Activated naive CD8-positive, alpha-beta T cell treated with anti-CD3 and anti-CD28 coated beads for 36 hours (primary cell): ENCODE data around the gene CEP104. TPM values are rescaled to one million over a fixed set of nuclear protein-coding genes. Genes with fewer than 3 reads are reported as not detected.
A peak's percentile ranks its signal among the peaks of the same experiment; 100 is the strongest.

ENCODE experiments used
- DNase-seq: peaks from one replicate; pipeline ENCODE4 v3.0.0; 2021
- H3K27ac Mint-ChIP-seq: one replicate; pipeline ENCODE4 v1.8.0; 2022; ENCODE audit warnings: mild to moderate bottlenecking, moderate library complexity, mixed read lengths
- H3K27me3 Mint-ChIP-seq: one replicate; pipeline ENCODE4 v1.8.0; 2022; ENCODE audit warnings: mild to moderate bottlenecking, mixed read lengths
- H3K36me3 Mint-ChIP-seq: one replicate; pipeline ENCODE4 v1.8.0; 2021; ENCODE audit warnings: mild to moderate bottlenecking, mixed read lengths
- H3K4me1 Mint-ChIP-seq: one replicate; pipeline ENCODE4 v1.8.0; 2021; ENCODE audit warnings: mixed read lengths
- H3K4me3 Mint-ChIP-seq: one replicate; pipeline ENCODE4 v1.8.0; 2022; ENCODE audit warnings: mild to moderate bottlenecking, moderate library complexity, mixed read lengths
- H3K9me3 Mint-ChIP-seq: one replicate; pipeline ENCODE4 v1.8.0; 2022; ENCODE audit warnings: mixed read lengths
- total RNA-seq, 2 experiments: library from RNA; stranded (reverse); gene quantifications; one replicate each; pipeline ENCODE4 v1.2.3, GENCODE V29; 2021

CEP104 gene
- total RNA-seq: 10 to 100 TPM; 28.8 to 40.1 TPM

GRCh38 chr1:3856923-3857790, at the start of gene CEP104, which contains the start of gene DFFB:
Gene CEP104, minus strand, starts transcription at chr1:3857211. Its CDS starts 4,804 bp downstream, at chr1:3852407.
Gene DFFB, plus strand, starts transcription at chr1:3857476. Its CDS starts 128 bp downstream, at chr1:3857604.
- DNase-seq: peak; percentile 97
- H3K4me3 Mint-ChIP-seq: peak within 1 kb of the TSS; percentile 96
- no peaks in the 10 kb centered on the region for H3K36me3 Mint-ChIP-seq
- peaks cover 25% of the 10 kb centered on the region for H3K4me1 Mint-ChIP-seq
- H3K9me3 Mint-ChIP-seq: no peaks in the 10 kb centered on the region
- H3K27me3 Mint-ChIP-seq: no peaks in the 10 kb centered on the region
- H3K27ac Mint-ChIP-seq: peak within 1 kb of the TSS; percentile 90

- peaks cover 29% of the 10 kb centered on the region for H3K4me1 Mint-ChIP-seq
- no peak for DNase-seq
- H3K9me3 Mint-ChIP-seq: no peaks in the 10 kb centered on the region
- H3K36me3 Mint-ChIP-seq: peaks cover 2% of the 10 kb centered on the region
- no peak overlapping the region for H3K27ac Mint-ChIP-seq
- H3K4me3 Mint-ChIP-seq: no peak overlapping the region
- peaks cover 3% of the 10 kb centered on the region for H3K27me3 Mint-ChIP-seq
Measured at GRCh38 chr1:3906672-3907020, 49.6 kb upstream of the CEP104 start.

GRCh38 chr1:3905953-3906671, 49.1 kb upstream of the CEP104 start:
- H3K4me1 Mint-ChIP-seq: peaks cover 30% of the 10 kb centered on the region
- H3K27ac Mint-ChIP-seq: no peak overlapping the region
- DNase-seq: no peak
- H3K27me3 Mint-ChIP-seq: no peaks in the 10 kb centered on the region
- H3K4me3 Mint-ChIP-seq: no peak overlapping the region
- H3K9me3 Mint-ChIP-seq: no peaks in the 10 kb centered on the region
- H3K36me3 Mint-ChIP-seq: peaks cover 2% of the 10 kb centered on the region

GRCh38 chr1:3905266-3905952, 48.4 kb upstream of the CEP104 start:
- Mint-ChIP-seq H3K27ac (no peak overlapping the region), H3K4me3 (no peak overlapping the region), H3K4me1 (peaks cover 30% of the 10 kb centered on the region), H3K9me3 (no peaks in the 10 kb centered on the region), H3K27me3 (no peaks in the 10 kb centered on the region), H3K36me3 (peaks cover 2% of the 10 kb centered on the region)
- DNase-seq: no peak

- Mint-ChIP-seq H3K36me3 (peaks cover 2% of the 10 kb centered on the region), H3K4me1 (peaks cover 30% of the 10 kb centered on the region), H3K27me3 (no peaks in the 10 kb centered on the region), H3K9me3 (no peaks in the 10 kb centered on the region), H3K27ac (no peak overlapping the region), H3K4me3 (no peak overlapping the region)
- no peak for DNase-seq
Measured at GRCh38 chr1:3904843-3905185, 47.8 kb upstream of the CEP104 start.

GRCh38 chr1:3904006-3904842, 47.2 kb upstream of the CEP104 start:
- DNase-seq: no peak
- Mint-ChIP-seq H3K36me3 (peaks cover 4% of the 10 kb centered on the region), H3K4me1 (peaks cover 32% of the 10 kb centered on the region), H3K27ac (peak overlapping the region; percentile 98), H3K9me3 (no peaks in the 10 kb centered on the region), H3K27me3 (no peaks in the 10 kb centered on the region), H3K4me3 (no peak overlapping the region)

GRCh38 chr1:3903141-3904005, 46.4 kb upstream of the CEP104 start:
- Mint-ChIP-seq H3K9me3 (peaks cover 6% of the 10 kb centered on the region), H3K36me3 (peaks cover 9% of the 10 kb centered on the region), H3K4me3 (peak overlapping the region; percentile 42), H3K27me3 (no peaks in the 10 kb centered on the region), H3K4me1 (peaks cover 38% of the 10 kb centered on the region), H3K27ac (peak overlapping the region; percentile 98)
- DNase-seq: peak; percentile 13

GRCh38 chr1:3902571-3903091, 45.6 kb upstream of the CEP104 start:
- H3K27ac Mint-ChIP-seq: peak overlapping the region; percentile 98

GRCh38 chr1:3902111-3902511, 45.1 kb upstream of the CEP104 start:
- DNase-seq: peak; percentile 24
- H3K36me3 Mint-ChIP-seq: peaks cover 22% of the 10 kb centered on the region
- peaks cover 16% of the 10 kb centered on the region for H3K9me3 Mint-ChIP-seq
- peak overlapping the region; percentile 98 for H3K27ac Mint-ChIP-seq
- no peaks in the 10 kb centered on the region for H3K27me3 Mint-ChIP-seq
- peaks cover 39% of the 10 kb centered on the region for H3K4me1 Mint-ChIP-seq
- H3K4me3 Mint-ChIP-seq: peak overlapping the region; percentile 94

More at GRCh38 chr1:3902571-3903091, 45.6 kb upstream of the CEP104 start:
- Mint-ChIP-seq H3K4me1 (peaks cover 39% of the 10 kb centered on the region), H3K27me3 (no peaks in the 10 kb centered on the region), H3K36me3 (peaks cover 17% of the 10 kb centered on the region), H3K9me3 (peaks cover 13% of the 10 kb centered on the region), H3K4me3 (peak overlapping the region; percentile 42)
- DNase-seq: peak; percentile 27

- H3K4me1 Mint-ChIP-seq: peaks cover 43% of the 10 kb centered on the region
- H3K27ac Mint-ChIP-seq: peak overlapping the region; percentile 98
- H3K27me3 Mint-ChIP-seq: no peaks in the 10 kb centered on the region
- DNase-seq: peak; percentile 90
- H3K9me3 Mint-ChIP-seq: peaks cover 16% of the 10 kb centered on the region
- H3K36me3 Mint-ChIP-seq: peaks cover 25% of the 10 kb centered on the region
- H3K4me3 Mint-ChIP-seq: peak overlapping the region; percentile 94
Measured at GRCh38 chr1:3900969-3901529, 44.0 kb upstream of the CEP104 start.

GRCh38 chr1:3900150-3900968, 43.3 kb upstream of the CEP104 start, which contains the start of gene C1orf174:
Gene C1orf174, minus strand, starts transcription at chr1:3900272. Its CDS starts 86 bp downstream, at chr1:3900186.
- no peaks in the 10 kb centered on the region for H3K27me3 Mint-ChIP-seq
- peak; percentile 90 for DNase-seq
- peak within 1 kb of the TSS; percentile 94 for H3K4me3 Mint-ChIP-seq
- peaks cover 16% of the 10 kb centered on the region for H3K9me3 Mint-ChIP-seq
- H3K36me3 Mint-ChIP-seq: peaks cover 26% of the 10 kb centered on the region
- peaks cover 43% of the 10 kb centered on the region for H3K4me1 Mint-ChIP-seq
- peak within 1 kb of the TSS; percentile 98 for H3K27ac Mint-ChIP-seq

GRCh38 chr1:3899754-3900149, 42.7 kb upstream of the CEP104 start:
- Mint-ChIP-seq H3K4me1 (peaks cover 43% of the 10 kb centered on the region), H3K27ac (peak overlapping the region; percentile 98), H3K27me3 (no peaks in the 10 kb centered on the region), H3K4me3 (peak overlapping the region; percentile 94), H3K9me3 (peaks cover 16% of the 10 kb centered on the region), H3K36me3 (peaks cover 26% of the 10 kb centered on the region)
- peak; percentile 58 for DNase-seq
